Naive thymus-derived CD8-positive, alpha-beta T cell (primary cell): ENCODE measurements around the gene LRPPRC. TPM values are rescaled to one million over a fixed set of nuclear protein-coding genes. Genes with fewer than 3 reads are reported as not detected.
"Not testable (repeated sequence)": the region's sequence is repeated elsewhere in the genome, so short reads cannot be mapped to it uniquely, and the experiment has no call there.

Experiments
- ATAC-seq, 2 donors: fragments of 150-1000 bp; cut with Tn5 transposase in 1 of 2; sonication (Bioruptor Pico), chemical (Tn5 transposase) in 1 of 2; 1 replicate in 1 of 2; 2 replicates in 1 of 2; pipeline ENCODE4 v1.10.0; 2021; ENCODE audit warnings: mild to moderate bottlenecking in 2 of 2, moderate library complexity in 2 of 2
- POLR2A ChIA-PET: fragments of 350-600 bp; sonication (Branson Sonifier 250); formaldehyde crosslinking; loops from one replicate; lab custom pipeline; 2021; ENCODE audit warnings: antibody characterized with exemption; lab: Charles Lee
- DNase-seq, 10 donors: peaks; one replicate each; pipeline versions ENCODE4 v3.0.0 to v3.0.0-alpha.2; 2020 to 2022
- H3K27ac Mint-ChIP-seq, 10 donors: one replicate each; pipeline ENCODE4 v1.8.0; 2020 to 2022; ENCODE audit warnings: mild to moderate bottlenecking in 10 of 10, mixed read lengths in 10 of 10, moderate library complexity in 4 of 10, inconsistent platforms in 1 of 10
- H3K27me3 Mint-ChIP-seq, 5 donors: one replicate each; pipeline ENCODE4 v1.8.0; 2021 to 2022; ENCODE audit warnings: mixed read lengths in 5 of 5
- H3K36me3 Mint-ChIP-seq, 3 donors: one replicate each; pipeline ENCODE4 v1.8.0; 2020 to 2022; ENCODE audit warnings: mixed read lengths in 3 of 3, mild to moderate bottlenecking in 2 of 3, inconsistent platforms in 1 of 3
- H3K4me1 Mint-ChIP-seq, 4 donors: one replicate each; pipeline ENCODE4 v1.8.0; 2021 to 2022; ENCODE audit warnings: mixed read lengths in 4 of 4
- H3K4me3 Mint-ChIP-seq, 10 donors: one replicate each; pipeline ENCODE4 v1.8.0; 2020 to 2022; ENCODE audit warnings: mild to moderate bottlenecking in 10 of 10, mixed read lengths in 10 of 10, moderate library complexity in 6 of 10, inconsistent platforms in 1 of 10
- H3K9me3 Mint-ChIP-seq, 9 donors: one replicate each; pipeline ENCODE4 v1.8.0; 2020 to 2022; ENCODE audit warnings: mixed read lengths in 9 of 9, mild to moderate bottlenecking in 3 of 9, inconsistent platforms in 1 of 9, moderate library complexity in 1 of 9
- polyA plus RNA-seq, 3 donors: library from polyadenylated mRNA; unstranded; fragments of 300-500 nt; fragmentation: Illumina TruSeq; gene quantifications; one replicate each; pipeline ENCODE4 v1.2.3, GENCODE V29; 2021
- total RNA-seq, 8 experiments: library from RNA in 2 of 8; stranded (reverse) in 2 of 8; gene quantifications; one replicate each; pipeline ENCODE4 v1.2.3 and lab custom pipeline; 2021 to 2026

Gene LRPPRC
- total and polyA plus RNA-seq, 5 experiments from 2014 or later = 42.7 to 85.4 (median 51.6) TPM

- Mint-ChIP-seq H3K36me3 (peaks cover 4 to 81% (median 13%) of the 10 kb centered on the region in 3 donors), H3K27ac (peak overlapping the region in 1 of 10 donors; percentile 19), H3K9me3 (no peaks in the 10 kb centered on the region), H3K4me3 (no peak overlapping the region), H3K4me1 (peaks cover 0 to 3% (median 0%) of the 10 kb centered on the region in 4 donors), H3K27me3 (no peaks in the 10 kb centered on the region)
- DNase-seq = no peak
- POLR2A ChIA-PET = interaction anchor here (0.5 kb wide), 1 partner anchor 916 kb away, joined by 3 read pairs; no protein-coding TSS in a partner anchor
- ATAC-seq = no peak
These were observed 56.0 kb downstream of the LRPPRC start for GRCh38 chr2:43939695-43940256.

- H3K27ac Mint-ChIP-seq = no peak overlapping the region
- ATAC-seq = no peak
- H3K36me3 Mint-ChIP-seq = peaks cover 0 to 86% (median 25%) of the 10 kb centered on the region in 3 donors
- peaks cover 0 to 5% (median 0%) of the 10 kb centered on the region in 4 donors for H3K4me1 Mint-ChIP-seq
- H3K27me3 Mint-ChIP-seq = no peaks in the 10 kb centered on the region
- H3K4me3 Mint-ChIP-seq = no peak overlapping the region
- POLR2A ChIA-PET = no interaction called here
- DNase-seq = no peak
- no peaks in the 10 kb centered on the region for H3K9me3 Mint-ChIP-seq
These were observed 58.4 kb downstream of the LRPPRC start for GRCh38 chr2:43937269-43937820.

- Mint-ChIP-seq H3K36me3 (peaks cover 0 to 85% (median 27%) of the 10 kb centered on the region in 3 donors), H3K4me3 (no peak overlapping the region), H3K4me1 (peaks cover 0 to 4% (median under 1%) of the 10 kb centered on the region in 4 donors), H3K9me3 (no peaks in the 10 kb centered on the region), H3K27me3 (no peaks in the 10 kb centered on the region), H3K27ac (no peak overlapping the region)
- POLR2A ChIA-PET = no interaction called here
- DNase-seq (no peak), ATAC-seq (no peak)
These were observed 61.2 kb downstream of the LRPPRC start for GRCh38 chr2:43934567-43934966.

- POLR2A ChIA-PET = interaction anchor here (0.5 kb wide), 1 partner anchor 94 kb away, joined by 3 read pairs; no protein-coding TSS in a partner anchor
These were observed 64.5 kb downstream of the LRPPRC start for GRCh38 chr2:43931293-43931692.

GRCh38 chr2:43927442-43927841, 68.3 kb downstream of the LRPPRC start:
- peaks cover 0 to 11% (median 4%) of the 10 kb centered on the region in 4 donors for H3K4me1 Mint-ChIP-seq
- ATAC-seq (no peak), DNase-seq (no peak)
- H3K36me3 Mint-ChIP-seq = peaks cover 4 to 72% (median 18%) of the 10 kb centered on the region in 3 donors
- POLR2A ChIA-PET = no interaction called here
- H3K27me3 Mint-ChIP-seq = no peaks in the 10 kb centered on the region
- H3K4me3 Mint-ChIP-seq = peak overlapping the region in 3 of 10 donors; percentile 15 to 45 (median 29)
- no peaks in the 10 kb centered on the region for H3K9me3 Mint-ChIP-seq
- H3K27ac Mint-ChIP-seq = peak overlapping the region in 3 of 10 donors; percentile 5 to 64 (median 40)

More at GRCh38 chr2:43931293-43931692, 64.5 kb downstream of the LRPPRC start:
- DNase-seq (no peak), ATAC-seq (no peak)
- Mint-ChIP-seq H3K36me3 (peaks cover 0 to 72% (median 24%) of the 10 kb centered on the region in 3 donors), H3K4me1 (peaks cover 0 to 11% (median 4%) of the 10 kb centered on the region in 4 donors), H3K4me3 (no peak overlapping the region), H3K27me3 (no peaks in the 10 kb centered on the region), H3K9me3 (no peaks in the 10 kb centered on the region), H3K27ac (no peak overlapping the region)

- ATAC-seq = no peak
- no peak overlapping the region for H3K27ac Mint-ChIP-seq
- POLR2A ChIA-PET = no interaction called here
- no peak overlapping the region for H3K4me3 Mint-ChIP-seq
- peaks cover 4 to 73% (median 12%) of the 10 kb centered on the region in 3 donors for H3K36me3 Mint-ChIP-seq
- H3K27me3 Mint-ChIP-seq = no peaks in the 10 kb centered on the region
- H3K9me3 Mint-ChIP-seq = no peaks in the 10 kb centered on the region
- H3K4me1 Mint-ChIP-seq = peaks cover 0 to 11% (median 4%) of the 10 kb centered on the region in 4 donors
- DNase-seq = no peak
These were observed 70.4 kb downstream of the LRPPRC start for GRCh38 chr2:43925431-43925830.

- Mint-ChIP-seq H3K4me3 (no peak overlapping the region), H3K27ac (no peak overlapping the region), H3K4me1 (peaks cover 0 to 11% (median 2%) of the 10 kb centered on the region in 4 donors), H3K36me3 (peaks cover 4 to 71% (median 7%) of the 10 kb centered on the region in 3 donors), H3K27me3 (no peaks in the 10 kb centered on the region), H3K9me3 (no peaks in the 10 kb centered on the region)
- no peak for ATAC-seq
- DNase-seq = no peak
- POLR2A ChIA-PET = interaction anchor here (1.2 kb wide), 1 partner anchor 10 kb away, joined by 3 read pairs; no protein-coding TSS in a partner anchor
These were observed 71.3 kb downstream of the LRPPRC start for GRCh38 chr2:43924463-43924862.

- H3K9me3 Mint-ChIP-seq, H3K4me3 Mint-ChIP-seq, ATAC-seq, H3K4me1 Mint-ChIP-seq, DNase-seq, H3K27me3 Mint-ChIP-seq, POLR2A ChIA-PET, H3K27ac Mint-ChIP-seq: not testable (repeated sequence)
- peaks cover 0 to 87% (median 13%) of the 10 kb centered on the region in 3 donors for H3K36me3 Mint-ChIP-seq
These were observed 84.5 kb downstream of the LRPPRC start for GRCh38 chr2:43911136-43911790.

- DNase-seq (no peak), ATAC-seq (no peak)
- peak overlapping the region in 3 of 10 donors; percentile 6 to 50 (median 28) for H3K27ac Mint-ChIP-seq
- no peak overlapping the region for H3K4me3 Mint-ChIP-seq
- peaks cover 0 to 83% (median 14%) of the 10 kb centered on the region in 3 donors for H3K36me3 Mint-ChIP-seq
- H3K9me3 Mint-ChIP-seq = no peaks in the 10 kb centered on the region
- peaks cover 0 to 3% (median 0%) of the 10 kb centered on the region in 4 donors for H3K4me1 Mint-ChIP-seq
- H3K27me3 Mint-ChIP-seq = no peaks in the 10 kb centered on the region
- POLR2A ChIA-PET = no interaction called here
These were observed 89.2 kb downstream of the LRPPRC start for GRCh38 chr2:43906448-43907109.

GRCh38 chr2:43905871-43906270, 89.9 kb downstream of the LRPPRC start:
- no peak for ATAC-seq
- DNase-seq = no peak
- Mint-ChIP-seq H3K4me1 (peaks cover 0 to 3% (median 0%) of the 10 kb centered on the region in 4 donors), H3K9me3 (no peaks in the 10 kb centered on the region), H3K27ac (no peak overlapping the region), H3K27me3 (no peaks in the 10 kb centered on the region), H3K36me3 (peaks cover 0 to 82% (median 15%) of the 10 kb centered on the region in 3 donors), H3K4me3 (no peak overlapping the region)
- POLR2A ChIA-PET = no interaction called here

- Mint-ChIP-seq H3K27me3 (no peaks in the 10 kb centered on the region), H3K4me1 (peaks cover 0 to 3% (median 0%) of the 10 kb centered on the region in 4 donors), H3K9me3 (no peaks in the 10 kb centered on the region), H3K27ac (no peak overlapping the region), H3K4me3 (no peak overlapping the region), H3K36me3 (peaks cover 0 to 85% (median 18%) of the 10 kb centered on the region in 3 donors)
- ATAC-seq (no peak), DNase-seq (no peak)
- POLR2A ChIA-PET = no interaction called here
These were observed 90.4 kb downstream of the LRPPRC start for GRCh38 chr2:43905371-43905803.

GRCh38 chr2:43899589-43899988, 96.2 kb downstream of the LRPPRC start:
- ATAC-seq = no peak
- Mint-ChIP-seq H3K4me3 (no peak overlapping the region), H3K36me3 (peaks cover 0 to 81% (median 24%) of the 10 kb centered on the region in 3 donors), H3K9me3 (no peaks in the 10 kb centered on the region), H3K27me3 (no peaks in the 10 kb centered on the region), H3K4me1 (no peaks in the 10 kb centered on the region), H3K27ac (no peak overlapping the region)
- POLR2A ChIA-PET = no interaction called here
- no peak for DNase-seq
